Prostate gland (tissue), 2 donors: Measurements from ENCODE around the gene MEGF10.

Experiments
- POLR2A ChIP-seq: fragments of 450-650 bp; IDR thresholded peaks from one replicate; pipeline ENCODE4 v1.6.1; 2016; ENCODE audit warnings: antibody characterized with exemption, mild to moderate bottlenecking
- POLR2AphosphoS5 ChIP-seq: sonication (generic); formaldehyde crosslinking; IDR thresholded peaks from one replicate; pipeline ENCODE4 v1.6.1; 2017; ENCODE audit warnings: antibody characterized with exemption
- TF ChIP-seq, protein P1 (sequence below), 4 experiments: fragments of 200-600 bp in 2 of 4; fragments of 450-650 bp in 2 of 4; sonication (generic) in 2 of 4; IDR thresholded peaks; 1 replicate in 3 of 4; 2 replicates in 1 of 4; pipeline ENCODE4 v1.5.1; 2016 to 2019; ENCODE audit warnings: antibody characterized with exemption in 4 of 4, mild to moderate bottlenecking in 2 of 4, moderate library complexity in 2 of 4

DNA sequence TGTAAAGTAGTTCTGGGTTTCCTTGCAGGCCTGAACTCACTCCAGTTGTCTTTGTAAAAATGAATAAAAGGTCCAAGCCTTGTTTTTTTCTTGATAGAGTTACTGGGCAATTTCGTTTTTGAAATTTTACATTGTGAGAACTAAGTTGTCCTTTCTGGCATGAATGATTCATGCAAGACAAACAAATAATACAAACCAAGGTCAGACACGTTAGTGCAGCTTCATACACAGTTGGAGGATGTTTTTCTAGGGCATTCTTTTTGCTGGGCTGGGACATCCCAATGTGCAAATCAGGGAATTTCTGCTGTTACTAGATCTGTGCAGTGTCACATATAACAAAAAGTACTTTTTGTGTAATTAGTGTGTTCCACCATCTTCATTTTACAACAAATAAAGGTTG is 96.0 kb downstream of the MEGF10 start:
- TF ChIP-seq, protein P1, sequence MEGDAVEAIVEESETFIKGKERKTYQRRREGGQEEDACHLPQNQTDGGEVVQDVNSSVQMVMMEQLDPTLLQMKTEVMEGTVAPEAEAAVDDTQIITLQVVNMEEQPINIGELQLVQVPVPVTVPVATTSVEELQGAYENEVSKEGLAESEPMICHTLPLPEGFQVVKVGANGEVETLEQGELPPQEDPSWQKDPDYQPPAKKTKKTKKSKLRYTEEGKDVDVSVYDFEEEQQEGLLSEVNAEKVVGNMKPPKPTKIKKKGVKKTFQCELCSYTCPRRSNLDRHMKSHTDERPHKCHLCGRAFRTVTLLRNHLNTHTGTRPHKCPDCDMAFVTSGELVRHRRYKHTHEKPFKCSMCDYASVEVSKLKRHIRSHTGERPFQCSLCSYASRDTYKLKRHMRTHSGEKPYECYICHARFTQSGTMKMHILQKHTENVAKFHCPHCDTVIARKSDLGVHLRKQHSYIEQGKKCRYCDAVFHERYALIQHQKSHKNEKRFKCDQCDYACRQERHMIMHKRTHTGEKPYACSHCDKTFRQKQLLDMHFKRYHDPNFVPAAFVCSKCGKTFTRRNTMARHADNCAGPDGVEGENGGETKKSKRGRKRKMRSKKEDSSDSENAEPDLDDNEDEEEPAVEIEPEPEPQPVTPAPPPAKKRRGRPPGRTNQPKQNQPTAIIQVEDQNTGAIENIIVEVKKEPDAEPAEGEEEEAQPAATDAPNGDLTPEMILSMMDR (IDR thresholded peaks at IDR 0.05) = no peak
- no peak for TF ChIP-seq POLR2A
- TF ChIP-seq POLR2AphosphoS5 = no peak
